ENCODE measurements around the gene SLC29A2. TPM values are rescaled to one million over a fixed set of nuclear protein-coding genes. Genes with fewer than 3 reads are reported as not detected.

The SLC29A2 gene
- total and polyA plus RNA-seq, 2 donors (not counting 1 experiment from before 2014, with no cell fraction given) = 0.17 to 1.7 TPM

Other genes starting within 250 kb of the SLC29A2 start
- gene KLC2, start 114.1 kb downstream of the SLC29A2 start, total RNA-seq = 17.3 and 17.5 TPM in 2 replicates
- gene KLC2, start 114.1 kb downstream of the SLC29A2 start, polyA plus RNA-seq = 7.4 and 10.1 TPM in 2 replicates
- gene RAB1B, start 103.1 kb downstream of the SLC29A2 start, total RNA-seq = 43.7 and 63.6 TPM in 2 replicates
- 140 and 221 TPM in 2 replicates for gene RAB1B, start 103.1 kb downstream of the SLC29A2 start, polyA plus RNA-seq
- gene CNIH2, start 93.6 kb downstream of the SLC29A2 start, total RNA-seq = 0.17 TPM in 1 of 2 replicates, not detected in the other
- gene CNIH2, start 93.6 kb downstream of the SLC29A2 start, polyA plus RNA-seq = 0.57 and 1.4 TPM in 2 replicates
- 134 and 167 TPM in 2 replicates for gene YIF1A, start 82.6 kb downstream of the SLC29A2 start, total RNA-seq
- gene YIF1A, start 82.6 kb downstream of the SLC29A2 start, polyA plus RNA-seq = 160 and 161 TPM in 2 replicates
- under 0.01 TPM in 2 replicates for gene TMEM151A, start 79.9 kb downstream of the SLC29A2 start, total RNA-seq
- not detected in 2 replicates for gene TMEM151A, start 79.9 kb downstream of the SLC29A2 start, polyA plus RNA-seq
- gene CD248, start 54.7 kb downstream of the SLC29A2 start, total RNA-seq = 52.6 and 95.6 TPM in 2 replicates
- 98.8 and 132 TPM in 2 replicates for gene CD248, start 54.7 kb downstream of the SLC29A2 start, polyA plus RNA-seq
- 12.6 and 22.1 TPM in 2 replicates for gene RIN1, start 35.3 kb downstream of the SLC29A2 start, total RNA-seq
- 6.3 and 10.6 TPM in 2 replicates for gene RIN1, start 35.3 kb downstream of the SLC29A2 start, polyA plus RNA-seq
- 43.9 and 50.6 TPM in 2 replicates for gene BRMS1, start 26.7 kb downstream of the SLC29A2 start, total RNA-seq
- gene BRMS1, start 26.7 kb downstream of the SLC29A2 start, polyA plus RNA-seq = 25.7 and 41.6 TPM in 2 replicates
- 34.7 and 48.9 TPM in 2 replicates for gene B4GAT1, start 24.1 kb downstream of the SLC29A2 start, total RNA-seq
- gene B4GAT1, start 24.1 kb downstream of the SLC29A2 start, polyA plus RNA-seq = 13.1 and 15.7 TPM in 2 replicates
- gene NPAS4, start 49.3 kb upstream of the SLC29A2 start, total RNA-seq = not detected in 2 replicates
- gene NPAS4, start 49.3 kb upstream of the SLC29A2 start, polyA plus RNA-seq = 0.08 and 0.16 TPM in 2 replicates
- gene MRPL11, start 67.1 kb upstream of the SLC29A2 start, total RNA-seq = 32.7 and 39.3 TPM in 2 replicates
- 35.7 and 55.9 TPM in 2 replicates for gene MRPL11, start 67.1 kb upstream of the SLC29A2 start, polyA plus RNA-seq
- gene PELI3, start 95.1 kb upstream of the SLC29A2 start, total RNA-seq = 16.2 and 20.3 TPM in 2 replicates
- gene PELI3, start 95.1 kb upstream of the SLC29A2 start, polyA plus RNA-seq = 5.0 and 5.1 TPM in 2 replicates
- gene DPP3, start 108.7 kb upstream of the SLC29A2 start, total RNA-seq = 28.2 and 39.6 TPM in 2 replicates
- 33.6 and 42.1 TPM in 2 replicates for gene DPP3, start 108.7 kb upstream of the SLC29A2 start, polyA plus RNA-seq
- 20.3 and 20.5 TPM in 2 replicates for gene BBS1, start 138.9 kb upstream of the SLC29A2 start, total RNA-seq
- gene BBS1, start 138.9 kb upstream of the SLC29A2 start, polyA plus RNA-seq = 11.6 and 16.5 TPM in 2 replicates
- 8.7 and 11.6 TPM in 2 replicates for gene ZDHHC24, start 174.3 kb upstream of the SLC29A2 start, total RNA-seq
- 5.1 and 6.0 TPM in 2 replicates for gene ZDHHC24, start 174.3 kb upstream of the SLC29A2 start, polyA plus RNA-seq
- under 0.01 TPM in 1 of 2 replicates, not detected in the other for gene ACTN3, start 175.1 kb upstream of the SLC29A2 start, total RNA-seq
- gene ACTN3, start 175.1 kb upstream of the SLC29A2 start, polyA plus RNA-seq = 0.02 TPM in 1 of 2 replicates, not detected in the other
- gene CTSF, start 196.8 kb upstream of the SLC29A2 start, total RNA-seq = 26.6 and 55.0 TPM in 2 replicates
- gene CTSF, start 196.8 kb upstream of the SLC29A2 start, polyA plus RNA-seq = 8.6 and 17.1 TPM in 2 replicates
- gene CCDC87, start 221.3 kb upstream of the SLC29A2 start, total RNA-seq = 0.26 and 0.33 TPM in 2 replicates
- 0.11 and 0.15 TPM in 2 replicates for gene CCDC87, start 221.3 kb upstream of the SLC29A2 start, polyA plus RNA-seq
- 41.6 and 42.4 TPM in 2 replicates for gene CCS, start 221.4 kb upstream of the SLC29A2 start, total RNA-seq
- 16.9 and 22.5 TPM in 2 replicates for gene CCS, start 221.4 kb upstream of the SLC29A2 start, polyA plus RNA-seq
- 14.1 and 27.6 TPM in 2 replicates for gene RBM14, start 244.9 kb upstream of the SLC29A2 start, total RNA-seq
- 13.2 and 25.4 TPM in 2 replicates for gene RBM14, start 244.9 kb upstream of the SLC29A2 start, polyA plus RNA-seq

Measured in fibroblast of lung (primary cell).